GM12872 (cell line): Measurements from ENCODE around the gene COG7.

Source experiments
- CTCF ChIP-seq: IDR thresholded peaks from 3 replicates; pipeline ENCODE4 v1.5.1; 2011; ENCODE audit warnings: low read depth, mild to moderate bottlenecking, low read length, moderate library complexity; ENCODE audit not compliant: insufficient read depth

Gene COG7

DNA sequence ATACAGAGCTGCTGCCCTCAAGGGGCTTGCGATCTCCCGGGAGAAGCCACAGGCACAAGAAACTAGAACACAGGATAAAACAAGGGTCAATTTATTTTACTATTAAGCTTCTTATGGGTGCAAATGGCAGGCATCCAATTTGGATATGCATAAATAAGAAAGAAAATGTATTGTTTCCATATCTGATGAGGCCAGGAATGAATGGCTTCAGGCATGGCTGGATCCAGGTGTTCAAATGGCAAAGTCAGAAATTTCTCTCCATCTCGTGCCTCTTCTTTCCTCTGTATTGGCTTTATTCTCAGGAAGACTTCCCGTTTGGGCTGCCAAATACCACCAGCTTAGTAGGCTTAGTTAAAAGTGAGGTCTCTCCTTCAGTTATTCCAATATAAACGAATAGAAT is 107.8 kb downstream of the COG7 start:
- TF ChIP-seq CTCF: no peak

- TF ChIP-seq CTCF: no peak
Observed at GRCh38 chr16:23343643-23344612, 109.1 kb downstream of the COG7 start.

DNA sequence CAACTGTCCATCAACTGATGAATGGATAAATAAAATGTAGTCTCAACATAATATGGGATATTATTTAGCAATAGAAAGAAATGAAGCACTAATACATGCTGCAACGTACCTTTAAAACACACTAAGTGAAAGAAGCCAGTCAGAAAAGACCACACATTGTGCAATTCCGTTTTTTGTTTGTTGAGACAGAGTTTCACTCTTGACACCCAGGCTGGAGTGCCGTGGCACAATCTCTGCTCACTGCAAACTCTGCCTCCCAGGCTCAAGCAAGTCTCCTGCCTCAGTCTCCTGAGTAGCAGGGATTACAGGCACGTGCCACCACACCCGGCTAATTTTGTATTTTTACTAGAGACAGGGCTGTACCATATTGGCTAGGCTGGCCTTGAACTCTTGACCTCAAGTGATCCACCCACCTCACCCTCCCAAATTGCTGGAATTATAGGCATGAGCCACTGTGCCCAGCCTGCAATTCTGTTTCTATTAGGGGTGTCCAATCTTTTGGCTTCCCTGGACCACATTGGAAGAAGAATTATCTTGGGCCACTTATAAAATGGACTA is 110.8 kb downstream of the COG7 start:
- TF ChIP-seq CTCF: no peak

GRCh38 chr16:23339787-23340186 is 113.2 kb downstream of the COG7 start:
- TF ChIP-seq CTCF: no peak
